SK-N-SH (cell line): ENCODE results near the gene GJA8.

ENCODE experiments used
- CHD2 ChIP-seq: fragments of 150-350 bp; IDR thresholded peaks from 2 replicates; pipeline ENCODE4 v1.6.1; 2018; ENCODE audit warnings: low read length; ENCODE audit not compliant: partially characterized antibody
- GABPA ChIP-seq: IDR thresholded peaks from 2 replicates; pipeline ENCODE4 v1.4.0; 2012; ENCODE audit warnings: low read depth, mild to moderate bottlenecking
- GATA2 ChIP-seq: sonication (generic); formaldehyde crosslinking; IDR thresholded peaks from 2 replicates; pipeline ENCODE4 v1.5.0; 2020; ENCODE audit warnings: mild to moderate bottlenecking, missing genetic modification reagents
- POLR2AphosphoS5 ChIP-seq: IDR thresholded peaks from 2 replicates; pipeline ENCODE4 v1.6.1; 2012; ENCODE audit warnings: low read depth, low read length
- RAD21 ChIP-seq: IDR thresholded peaks from 2 replicates; pipeline ENCODE4 v1.6.1; 2012; ENCODE audit warnings: mild to moderate bottlenecking, low read length
- YY1 ChIP-seq: IDR thresholded peaks from 2 replicates; pipeline ENCODE4 v1.4.0; 2012; ENCODE audit warnings: low read depth, mild to moderate bottlenecking
- TF ChIP-seq, protein P1 (sequence below): IDR thresholded peaks from 2 replicates; pipeline ENCODE4 v1.4.0; 2012; ENCODE audit warnings: low read depth, borderline replicate concordance
- TF ChIP-seq, protein P2 (sequence below): fragments of 200-600 bp; sonication (generic); IDR thresholded peaks from 2 replicates; pipeline ENCODE4 v1.6.1; 2017; ENCODE audit warnings: antibody characterized with exemption, mild to moderate bottlenecking, moderate library complexity
- TF ChIP-seq, protein P3 (sequence below): IDR thresholded peaks from 2 replicates; pipeline ENCODE4 v1.6.1; 2012; ENCODE audit warnings: mild to moderate bottlenecking, low read depth, low read length, moderate library complexity

DNA sequence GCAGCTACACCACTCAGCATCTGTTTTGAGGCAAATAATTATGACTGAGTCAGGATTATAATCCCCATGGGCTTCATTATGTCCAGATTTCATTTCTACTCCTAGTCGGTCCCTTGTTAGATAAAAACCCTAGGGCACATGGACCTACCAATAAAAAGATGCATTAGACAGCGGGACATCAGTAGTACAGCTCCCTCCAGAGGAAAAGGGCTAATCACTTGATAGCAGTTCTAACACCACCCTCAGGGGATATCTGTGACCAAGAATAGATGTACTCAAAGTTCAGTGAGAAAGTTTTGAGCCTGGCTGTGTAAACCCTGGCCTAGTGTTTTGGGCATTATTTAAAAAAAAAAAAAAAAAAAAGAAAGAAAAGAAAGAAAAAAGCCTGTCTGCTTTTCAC, 10.0 kb downstream of the GJA8 start:
- TF ChIP-seq POLR2AphosphoS5 = no peak
- TF ChIP-seq, protein P1, sequence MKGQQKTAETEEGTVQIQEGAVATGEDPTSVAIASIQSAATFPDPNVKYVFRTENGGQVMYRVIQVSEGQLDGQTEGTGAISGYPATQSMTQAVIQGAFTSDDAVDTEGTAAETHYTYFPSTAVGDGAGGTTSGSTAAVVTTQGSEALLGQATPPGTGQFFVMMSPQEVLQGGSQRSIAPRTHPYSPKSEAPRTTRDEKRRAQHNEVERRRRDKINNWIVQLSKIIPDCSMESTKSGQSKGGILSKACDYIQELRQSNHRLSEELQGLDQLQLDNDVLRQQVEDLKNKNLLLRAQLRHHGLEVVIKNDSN = no peak
- TF ChIP-seq, protein P2, sequence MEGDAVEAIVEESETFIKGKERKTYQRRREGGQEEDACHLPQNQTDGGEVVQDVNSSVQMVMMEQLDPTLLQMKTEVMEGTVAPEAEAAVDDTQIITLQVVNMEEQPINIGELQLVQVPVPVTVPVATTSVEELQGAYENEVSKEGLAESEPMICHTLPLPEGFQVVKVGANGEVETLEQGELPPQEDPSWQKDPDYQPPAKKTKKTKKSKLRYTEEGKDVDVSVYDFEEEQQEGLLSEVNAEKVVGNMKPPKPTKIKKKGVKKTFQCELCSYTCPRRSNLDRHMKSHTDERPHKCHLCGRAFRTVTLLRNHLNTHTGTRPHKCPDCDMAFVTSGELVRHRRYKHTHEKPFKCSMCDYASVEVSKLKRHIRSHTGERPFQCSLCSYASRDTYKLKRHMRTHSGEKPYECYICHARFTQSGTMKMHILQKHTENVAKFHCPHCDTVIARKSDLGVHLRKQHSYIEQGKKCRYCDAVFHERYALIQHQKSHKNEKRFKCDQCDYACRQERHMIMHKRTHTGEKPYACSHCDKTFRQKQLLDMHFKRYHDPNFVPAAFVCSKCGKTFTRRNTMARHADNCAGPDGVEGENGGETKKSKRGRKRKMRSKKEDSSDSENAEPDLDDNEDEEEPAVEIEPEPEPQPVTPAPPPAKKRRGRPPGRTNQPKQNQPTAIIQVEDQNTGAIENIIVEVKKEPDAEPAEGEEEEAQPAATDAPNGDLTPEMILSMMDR = no peak
- no peak for TF ChIP-seq RAD21
- no peak for TF ChIP-seq GABPA
- TF ChIP-seq YY1 = no peak
- TF ChIP-seq GATA2 (CRISPR knock-in tag) = no peak
- TF ChIP-seq CHD2 = no peak
- TF ChIP-seq, protein P3, sequence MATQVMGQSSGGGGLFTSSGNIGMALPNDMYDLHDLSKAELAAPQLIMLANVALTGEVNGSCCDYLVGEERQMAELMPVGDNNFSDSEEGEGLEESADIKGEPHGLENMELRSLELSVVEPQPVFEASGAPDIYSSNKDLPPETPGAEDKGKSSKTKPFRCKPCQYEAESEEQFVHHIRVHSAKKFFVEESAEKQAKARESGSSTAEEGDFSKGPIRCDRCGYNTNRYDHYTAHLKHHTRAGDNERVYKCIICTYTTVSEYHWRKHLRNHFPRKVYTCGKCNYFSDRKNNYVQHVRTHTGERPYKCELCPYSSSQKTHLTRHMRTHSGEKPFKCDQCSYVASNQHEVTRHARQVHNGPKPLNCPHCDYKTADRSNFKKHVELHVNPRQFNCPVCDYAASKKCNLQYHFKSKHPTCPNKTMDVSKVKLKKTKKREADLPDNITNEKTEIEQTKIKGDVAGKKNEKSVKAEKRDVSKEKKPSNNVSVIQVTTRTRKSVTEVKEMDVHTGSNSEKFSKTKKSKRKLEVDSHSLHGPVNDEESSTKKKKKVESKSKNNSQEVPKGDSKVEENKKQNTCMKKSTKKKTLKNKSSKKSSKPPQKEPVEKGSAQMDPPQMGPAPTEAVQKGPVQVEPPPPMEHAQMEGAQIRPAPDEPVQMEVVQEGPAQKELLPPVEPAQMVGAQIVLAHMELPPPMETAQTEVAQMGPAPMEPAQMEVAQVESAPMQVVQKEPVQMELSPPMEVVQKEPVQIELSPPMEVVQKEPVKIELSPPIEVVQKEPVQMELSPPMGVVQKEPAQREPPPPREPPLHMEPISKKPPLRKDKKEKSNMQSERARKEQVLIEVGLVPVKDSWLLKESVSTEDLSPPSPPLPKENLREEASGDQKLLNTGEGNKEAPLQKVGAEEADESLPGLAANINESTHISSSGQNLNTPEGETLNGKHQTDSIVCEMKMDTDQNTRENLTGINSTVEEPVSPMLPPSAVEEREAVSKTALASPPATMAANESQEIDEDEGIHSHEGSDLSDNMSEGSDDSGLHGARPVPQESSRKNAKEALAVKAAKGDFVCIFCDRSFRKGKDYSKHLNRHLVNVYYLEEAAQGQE = no peak
